ENCODE results near the gene FEV. TPM values are rescaled to one million over a fixed set of nuclear protein-coding genes. Genes with fewer than 3 reads are reported as not detected.

Gene FEV
- total RNA-seq = not detected
- not detected for total RNA-seq (2013)
- total RNA-seq = 0 reads per million in 29 experiments

DNA sequence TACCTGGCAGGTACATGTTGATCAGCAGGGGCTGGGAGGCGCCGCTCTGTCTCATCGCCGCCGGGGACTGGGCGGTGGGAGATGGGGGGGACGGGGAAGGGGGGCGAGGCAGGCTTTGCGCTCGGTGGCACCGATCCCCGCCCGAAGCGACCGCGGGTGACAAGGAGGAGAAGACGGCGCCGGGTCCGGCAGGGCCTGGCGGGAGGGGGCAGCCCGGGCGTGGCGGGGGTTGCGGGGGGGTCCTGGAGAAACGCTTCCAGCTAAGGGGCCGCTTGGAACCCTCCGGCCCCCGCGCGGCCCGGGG is at the start of gene FEV:
Gene FEV (minus strand): TSS at position 164 of the 304 bp plus-strand sequence. CDS start 109 bp downstream, at position 55.
- H3K27me3 ChIP-seq (replicated peaks in 1 of 2; ENCODE audit: control insufficient read depth in 2 of 2, extremely low read depth in 1 of 2, insufficient read depth in 2 of 2, low read length in 1 of 2) = peaks cover 20 to 94% of the 10 kb centered on the region in 2 experiments
- Mint-ChIP-seq H3K9me3 (no peaks in the 10 kb centered on the region), H3K27me3 (peaks cover 69 to 82% of the 10 kb centered on the region in 2 donors), H3K4me3 (peak within 1 kb of the TSS in 1 of 3 donors; percentile 61), H3K4me1 (peaks cover 29 to 36% (median 34%) of the 10 kb centered on the region in 3 donors), H3K36me3 (no peaks in the 10 kb centered on the region), H3K27ac (no peak within 1 kb of the TSS)
- ATAC-seq (replicated peaks in 1 of 4) = no peak
- ChIA-PET CTCF (interaction anchor here in 1 of 2 donors (0.6 kb wide), 1 partner anchor 44 kb away, joined by 3 read pairs; no protein-coding TSS in a partner anchor), POLR2A (no interaction called here)
- 3% methylated on average over 22 of the region's 32 CpGs for WGBS (ENCODE audit: insufficient coverage)
- no peak within 1 kb of the TSS for H3K4me3 ChIP-seq (ENCODE audit: control insufficient read depth in 1 of 2, extremely low read depth in 1 of 2, low read length in 1 of 2)
- no peak within 1 kb of the TSS for H3K27ac ChIP-seq (ENCODE audit: low read length)
- peaks cover 10 to 41% of the 10 kb centered on the region in 2 experiments for H3K4me1 ChIP-seq (ENCODE audit: control insufficient read depth in 1 of 2, extremely low read depth in 1 of 2, insufficient read depth in 2 of 2, low read length in 2 of 2)
- no peak for DNase-seq
- no peaks in the 10 kb centered on the region for H3K36me3 ChIP-seq (ENCODE audit: control insufficient read depth in 2 of 2, extremely low read depth in 1 of 2, insufficient read depth in 1 of 2, low read length in 1 of 2)
- H3K9me3 ChIP-seq = no peaks in the 10 kb centered on the region

DNA sequence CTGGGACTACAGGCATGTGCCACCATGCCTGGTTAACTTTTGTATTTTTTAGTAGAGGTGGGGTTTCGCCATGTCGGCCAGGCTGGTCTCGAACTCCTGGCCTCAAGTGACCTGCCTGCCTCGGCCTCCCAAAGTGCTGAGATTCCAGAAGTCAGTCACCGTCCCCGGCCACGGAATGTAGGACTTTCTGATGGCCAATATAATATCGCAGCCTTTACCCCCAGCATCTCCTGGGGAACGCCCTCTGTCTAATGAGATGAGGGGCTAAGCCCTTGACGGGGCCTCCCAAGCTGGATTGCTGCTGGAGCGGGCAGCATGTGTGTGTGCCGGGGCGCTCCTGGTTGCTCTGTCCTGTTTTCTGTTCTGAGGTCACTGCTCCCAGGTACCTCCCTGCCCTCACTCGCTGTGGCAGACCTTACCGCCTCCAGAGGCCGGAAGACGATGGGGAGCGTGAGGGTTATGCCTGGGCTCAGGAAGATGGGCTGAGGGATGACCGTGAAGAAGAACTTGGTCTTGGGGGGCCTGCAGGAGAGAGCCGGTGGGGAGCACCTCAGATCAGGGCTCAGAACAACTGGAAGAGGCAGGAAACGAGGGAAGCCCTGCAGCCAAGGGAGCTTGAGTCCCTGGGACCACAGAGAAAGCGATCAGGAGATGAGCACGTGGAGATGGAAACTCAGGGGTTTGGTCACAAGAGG is 47.2 kb upstream of the FEV start:
- H3K27me3 Mint-ChIP-seq = peaks cover 27 to 47% of the 10 kb centered on the region in 2 donors
- Histone ChIP-seq H3K9me3 (no peaks in the 10 kb centered on the region), H3K36me3 (ENCODE audit: control insufficient read depth in 2 of 2, extremely low read depth in 1 of 2, insufficient read depth in 1 of 2, low read length in 1 of 2) (no peaks in the 10 kb centered on the region), H3K4me3 (ENCODE audit: control insufficient read depth in 1 of 2, extremely low read depth in 1 of 2, low read length in 1 of 2) (no peak overlapping the region), H3K4me1 (ENCODE audit: control insufficient read depth in 1 of 2, extremely low read depth in 1 of 2, insufficient read depth in 2 of 2, low read length in 2 of 2) (no peaks in the 10 kb centered on the region), H3K27ac (ENCODE audit: low read length) (no peak overlapping the region), H3K27me3 (replicated peaks in 1 of 2; ENCODE audit: control insufficient read depth in 2 of 2, extremely low read depth in 1 of 2, insufficient read depth in 2 of 2, low read length in 1 of 2) (peaks cover 0 to 63% of the 10 kb centered on the region in 2 experiments)
- no peak overlapping the region for H3K27ac Mint-ChIP-seq
- H3K4me3 Mint-ChIP-seq = no peak overlapping the region
- no peaks in the 10 kb centered on the region for H3K36me3 Mint-ChIP-seq
- H3K4me1 Mint-ChIP-seq = no peaks in the 10 kb centered on the region
- ATAC-seq (replicated peaks in 1 of 4) (no peak), DNase-seq (no peak)
- no peaks in the 10 kb centered on the region for H3K9me3 Mint-ChIP-seq
- 86% methylated on average over 17 of the region's 23 CpGs for WGBS (ENCODE audit: insufficient coverage)
- CTCF ChIA-PET = interaction anchor here (0.6 to 0.7 kb wide), 2 partner anchors 11 to 65 kb away, joined by 4 to 6 read pairs; no protein-coding TSS in a partner anchor
- POLR2A ChIA-PET = no interaction called here

- ChIA-PET CTCF (interaction anchor here in 1 of 2 donors (0.6 to 0.7 kb wide), 2 partner anchors 41 to 121 kb away, joined by 3 to 6 read pairs; no protein-coding TSS in a partner anchor), POLR2A (no interaction called here)
- Mint-ChIP-seq H3K9me3 (no peaks in the 10 kb centered on the region), H3K27ac (no peak overlapping the region), H3K4me3 (no peak overlapping the region), H3K27me3 (peaks cover 27 to 41% of the 10 kb centered on the region in 2 donors), H3K36me3 (no peaks in the 10 kb centered on the region), H3K4me1 (no peaks in the 10 kb centered on the region)
- Histone ChIP-seq H3K36me3 (ENCODE audit: control insufficient read depth in 2 of 2, extremely low read depth in 1 of 2, insufficient read depth in 1 of 2, low read length in 1 of 2) (no peaks in the 10 kb centered on the region), H3K4me1 (ENCODE audit: control insufficient read depth in 1 of 2, extremely low read depth in 1 of 2, insufficient read depth in 2 of 2, low read length in 2 of 2) (no peaks in the 10 kb centered on the region), H3K27ac (ENCODE audit: low read length) (no peak overlapping the region), H3K27me3 (replicated peaks in 1 of 2; ENCODE audit: control insufficient read depth in 2 of 2, extremely low read depth in 1 of 2, insufficient read depth in 2 of 2, low read length in 1 of 2) (peaks cover 0 to 62% of the 10 kb centered on the region in 2 experiments), H3K9me3 (no peaks in the 10 kb centered on the region), H3K4me3 (ENCODE audit: control insufficient read depth in 1 of 2, extremely low read depth in 1 of 2, low read length in 1 of 2) (no peak overlapping the region)
- WGBS (ENCODE audit: insufficient coverage) = 82% methylated on average over 19 of the region's 21 CpGs
- DNase-seq (no peak), ATAC-seq (replicated peaks in 1 of 4) (no peak)
Measured at GRCh38 chr2:219031005-219031738, 46.2 kb upstream of the FEV start.

- no peaks in the 10 kb centered on the region for H3K9me3 Mint-ChIP-seq
- CTCF ChIA-PET = interaction anchor here (0.6 to 1.7 kb wide), 25 partner anchors 8 to 154 kb away, joined by 3 to 23 read pairs (median 3); partner anchors contain the start of gene CFAP65 (in 1 of the 2)
- ATAC-seq (replicated peaks in 1 of 4) = no peak
- H3K27me3 ChIP-seq (replicated peaks in 1 of 2; ENCODE audit: control insufficient read depth in 2 of 2, extremely low read depth in 1 of 2, insufficient read depth in 2 of 2, low read length in 1 of 2) = peaks cover 0 to 54% of the 10 kb centered on the region in 2 experiments
- H3K4me3 Mint-ChIP-seq = no peak overlapping the region
- no peak overlapping the region for H3K27ac ChIP-seq (ENCODE audit: low read length)
- no peaks in the 10 kb centered on the region for H3K36me3 Mint-ChIP-seq
- H3K4me1 ChIP-seq (ENCODE audit: control insufficient read depth in 1 of 2, extremely low read depth in 1 of 2, insufficient read depth in 2 of 2, low read length in 2 of 2) = no peaks in the 10 kb centered on the region
- H3K4me3 ChIP-seq (ENCODE audit: control insufficient read depth in 1 of 2, extremely low read depth in 1 of 2, low read length in 1 of 2) = no peak overlapping the region
- no peak for DNase-seq
- no peaks in the 10 kb centered on the region for H3K4me1 Mint-ChIP-seq
- no peaks in the 10 kb centered on the region for H3K36me3 ChIP-seq (ENCODE audit: control insufficient read depth in 2 of 2, extremely low read depth in 1 of 2, insufficient read depth in 1 of 2, low read length in 1 of 2)
- POLR2A ChIA-PET = no interaction called here
- H3K27ac Mint-ChIP-seq = no peak overlapping the region
- no peaks in the 10 kb centered on the region for H3K9me3 ChIP-seq
- 72% methylated on average over 14 of the region's 16 CpGs for WGBS (ENCODE audit: insufficient coverage)
- peaks cover 27 to 35% of the 10 kb centered on the region in 2 donors for H3K27me3 Mint-ChIP-seq
Measured at GRCh38 chr2:219030177-219030940, 45.4 kb upstream of the FEV start.

GRCh38 chr2:219029829-219030165 is 44.8 kb upstream of the FEV start:
- Mint-ChIP-seq H3K4me1 (no peaks in the 10 kb centered on the region), H3K9me3 (no peaks in the 10 kb centered on the region), H3K4me3 (no peak overlapping the region), H3K27ac (no peak overlapping the region), H3K27me3 (peaks cover 27 to 34% of the 10 kb centered on the region in 2 donors), H3K36me3 (no peaks in the 10 kb centered on the region)
- Histone ChIP-seq H3K27me3 (replicated peaks in 1 of 2; ENCODE audit: control insufficient read depth in 2 of 2, extremely low read depth in 1 of 2, insufficient read depth in 2 of 2, low read length in 1 of 2) (peaks cover 0 to 52% of the 10 kb centered on the region in 2 experiments), H3K36me3 (ENCODE audit: control insufficient read depth in 2 of 2, extremely low read depth in 1 of 2, insufficient read depth in 1 of 2, low read length in 1 of 2) (no peaks in the 10 kb centered on the region), H3K27ac (ENCODE audit: low read length) (no peak overlapping the region), H3K4me3 (ENCODE audit: control insufficient read depth in 1 of 2, extremely low read depth in 1 of 2, low read length in 1 of 2) (no peak overlapping the region), H3K9me3 (no peaks in the 10 kb centered on the region), H3K4me1 (ENCODE audit: control insufficient read depth in 1 of 2, extremely low read depth in 1 of 2, insufficient read depth in 2 of 2, low read length in 2 of 2) (no peaks in the 10 kb centered on the region)
- CTCF ChIA-PET = interaction anchor here (0.5 to 1.7 kb wide), 26 partner anchors 8 to 617 kb away, joined by 3 to 23 read pairs (median 3); partner anchors contain the start of gene CFAP65 (in 1 of the 2)
- 48% methylated on average over 8 of the region's 9 CpGs for WGBS (ENCODE audit: insufficient coverage)
- peak; percentile 44 to 86 (median 68) for DNase-seq
- ATAC-seq (replicated peaks in 1 of 4) = peak; percentile 79 to 84 (median 82)
- POLR2A ChIA-PET = no interaction called here
